Fibroblast of lung (primary cell): ENCODE measurements around the gene FBXO4. TPM values are rescaled to one million over a fixed set of nuclear protein-coding genes. Genes with fewer than 3 reads are reported as not detected.

Source experiments
- DNase-seq, 2 donors: peaks; one replicate each; pipeline versions ENCODE4 v3.0.0 to v3.0.0-alpha.2; 2010; ENCODE audit warnings: low read depth in 2 of 2
- H2AFZ ChIP-seq: 2 replicates; pipeline ENCODE4 v1.5.1; 2012; ENCODE audit warnings: low read length, control low read depth, inconsistent platforms
- H3K27ac ChIP-seq: 2 replicates; pipeline ENCODE4 v1.5.1; 2011; ENCODE audit warnings: low read length, control low read depth; ENCODE audit not compliant: insufficient read depth
- H3K27me3 ChIP-seq: 2 replicates; pipeline ENCODE4 v1.5.1; 2011; ENCODE audit warnings: mild to moderate bottlenecking, low read length; ENCODE audit not compliant: control insufficient read depth, insufficient read depth
- H3K36me3 ChIP-seq: 2 replicates; pipeline ENCODE4 v1.5.1; 2011; ENCODE audit warnings: low read length; ENCODE audit not compliant: control insufficient read depth, insufficient read depth
- H3K4me1 ChIP-seq: 2 replicates; pipeline ENCODE4 v1.5.1; 2011; ENCODE audit warnings: low read length; ENCODE audit not compliant: control insufficient read depth, insufficient read depth; ENCODE audit errors: extremely low read depth
- H3K4me2 ChIP-seq: 2 replicates; pipeline ENCODE4 v1.5.1; 2011; ENCODE audit warnings: low read length, control low read depth; ENCODE audit not compliant: insufficient read depth; ENCODE audit errors: extremely low read depth
- H3K4me3 ChIP-seq, 4 experiments: fragments of 200-600 bp in 1 of 4; sonication (generic) in 1 of 4; replicated peaks in 1 of 4; 2 replicates each; pipeline ENCODE4 v1.5.1; 2011 to 2016; ENCODE audit warnings: low read length in 4 of 4, low read depth in 3 of 4, mild to moderate bottlenecking in 3 of 4, control low read depth in 2 of 4, inconsistent platforms in 1 of 4, mixed read lengths in 1 of 4; ENCODE audit not compliant: insufficient read depth in 1 of 4; ENCODE audit errors: control extremely low read depth in 1 of 4
- H3K79me2 ChIP-seq: 2 replicates; pipeline ENCODE4 v1.5.1; 2012; ENCODE audit warnings: mild to moderate bottlenecking, low read length, inconsistent platforms; ENCODE audit not compliant: control insufficient read depth, insufficient read depth
- H3K9ac ChIP-seq: 2 replicates; pipeline ENCODE4 v1.5.1; 2011; ENCODE audit warnings: mild to moderate bottlenecking, low read length, control low read depth; ENCODE audit not compliant: insufficient read depth
- H3K9me3 ChIP-seq: 2 replicates; pipeline ENCODE4 v1.5.1; 2012; ENCODE audit warnings: low read depth, low read length; ENCODE audit not compliant: control insufficient read depth, insufficient read depth
- H4K20me1 ChIP-seq: 2 replicates; pipeline ENCODE4 v1.5.1; 2011; ENCODE audit warnings: low read length; ENCODE audit not compliant: control insufficient read depth, insufficient read depth; ENCODE audit errors: extremely low read depth
- EZH2 ChIP-seq: IDR thresholded peaks from 2 replicates; pipeline ENCODE4 v1.5.1; 2012; ENCODE audit warnings: low read length, control low read depth, mild to moderate bottlenecking; ENCODE audit errors: missing control alignments
- polyA plus RNA-seq, 2 donors: library from polyadenylated mRNA; depleted of rRNA in 1 of 2; stranded (reverse) in 1 of 2; unstranded in 1 of 2; fragments of >200 nt; gene quantifications; 2 replicates each; pipeline ENCODE4 v1.2.1, GENCODE V29; 2011 to 2012; ENCODE audit warnings: missing spikeins in 1 of 2
- total RNA-seq: library from RNA; depleted of rRNA; stranded (reverse); fragments of >200 nt; gene quantifications from 2 replicates; pipeline ENCODE4 v1.2.1, GENCODE V29; 2014
- TF ChIP-seq, protein P1 (sequence below), 2 donors: IDR thresholded peaks in 1 of 2; conservative IDR thresholded peaks in 1 of 2; 1 replicate in 1 of 2; 2 replicates in 1 of 2; pipeline ENCODE4 v1.5.1; 2011 to 2012; ENCODE audit warnings: low read length in 2 of 2, control low read depth in 1 of 2, inconsistent platforms in 1 of 2, low read depth in 1 of 2, mild to moderate bottlenecking in 1 of 2

The FBXO4 gene
- total and polyA plus RNA-seq, 2 donors (not counting 1 experiment from before 2014, with no cell fraction given): 13.4 to 14.9 TPM

DNA sequence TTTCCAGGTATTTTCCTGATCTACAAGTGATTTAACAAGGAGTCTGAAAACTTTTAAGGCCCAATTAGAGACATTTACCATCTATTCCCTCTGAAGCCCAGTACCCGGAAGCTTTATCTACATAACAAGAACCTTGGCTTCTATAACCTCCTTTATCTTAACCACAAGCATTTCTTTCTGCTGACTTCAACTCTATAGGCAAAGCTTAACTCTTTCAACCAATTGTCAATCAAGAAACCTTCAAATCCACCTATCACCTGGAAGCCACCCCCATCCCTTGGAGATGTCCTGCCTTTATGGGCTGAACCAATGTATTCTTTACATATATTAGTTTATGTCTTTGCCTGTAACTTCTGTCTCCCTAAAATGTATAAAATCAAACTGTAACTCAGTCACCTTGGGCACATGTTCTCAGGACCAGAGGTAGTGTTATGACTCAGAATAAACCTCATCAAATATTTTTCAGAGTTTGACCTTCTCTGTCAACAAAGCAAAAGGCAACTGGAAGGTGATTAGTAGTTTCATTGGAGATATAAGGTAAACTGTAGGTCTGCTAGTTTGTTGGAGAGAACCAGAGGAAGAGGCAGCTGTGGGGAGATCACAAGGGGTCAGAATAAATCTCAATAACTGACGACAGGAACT is 33.9 kb upstream of the FBXO4 start:
- no peak overlapping the region for H3K9ac ChIP-seq
- no peak for TF ChIP-seq EZH2
- TF ChIP-seq, protein P1, sequence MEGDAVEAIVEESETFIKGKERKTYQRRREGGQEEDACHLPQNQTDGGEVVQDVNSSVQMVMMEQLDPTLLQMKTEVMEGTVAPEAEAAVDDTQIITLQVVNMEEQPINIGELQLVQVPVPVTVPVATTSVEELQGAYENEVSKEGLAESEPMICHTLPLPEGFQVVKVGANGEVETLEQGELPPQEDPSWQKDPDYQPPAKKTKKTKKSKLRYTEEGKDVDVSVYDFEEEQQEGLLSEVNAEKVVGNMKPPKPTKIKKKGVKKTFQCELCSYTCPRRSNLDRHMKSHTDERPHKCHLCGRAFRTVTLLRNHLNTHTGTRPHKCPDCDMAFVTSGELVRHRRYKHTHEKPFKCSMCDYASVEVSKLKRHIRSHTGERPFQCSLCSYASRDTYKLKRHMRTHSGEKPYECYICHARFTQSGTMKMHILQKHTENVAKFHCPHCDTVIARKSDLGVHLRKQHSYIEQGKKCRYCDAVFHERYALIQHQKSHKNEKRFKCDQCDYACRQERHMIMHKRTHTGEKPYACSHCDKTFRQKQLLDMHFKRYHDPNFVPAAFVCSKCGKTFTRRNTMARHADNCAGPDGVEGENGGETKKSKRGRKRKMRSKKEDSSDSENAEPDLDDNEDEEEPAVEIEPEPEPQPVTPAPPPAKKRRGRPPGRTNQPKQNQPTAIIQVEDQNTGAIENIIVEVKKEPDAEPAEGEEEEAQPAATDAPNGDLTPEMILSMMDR (conservative IDR thresholded peaks at IDR 0.05 in 1 of 2, IDR thresholded peaks at IDR 0.05 in 1 of 2; ENCODE audit: low read depth in 1 of 2, low read length in 2 of 2): no peak
- H3K4me3 ChIP-seq: no peak overlapping the region
- no peaks in the 10 kb centered on the region for H3K36me3 ChIP-seq
- no peaks in the 10 kb centered on the region for H4K20me1 ChIP-seq
- DNase-seq: no peak
- no peak overlapping the region for H3K27ac ChIP-seq
- no peaks in the 10 kb centered on the region for H3K4me1 ChIP-seq
- no peaks in the 10 kb centered on the region for H3K9me3 ChIP-seq
- H3K4me2 ChIP-seq: no peak overlapping the region
- H3K79me2 ChIP-seq: no peaks in the 10 kb centered on the region
- H2AFZ ChIP-seq: no peak overlapping the region
- H3K27me3 ChIP-seq: no peaks in the 10 kb centered on the region

DNA sequence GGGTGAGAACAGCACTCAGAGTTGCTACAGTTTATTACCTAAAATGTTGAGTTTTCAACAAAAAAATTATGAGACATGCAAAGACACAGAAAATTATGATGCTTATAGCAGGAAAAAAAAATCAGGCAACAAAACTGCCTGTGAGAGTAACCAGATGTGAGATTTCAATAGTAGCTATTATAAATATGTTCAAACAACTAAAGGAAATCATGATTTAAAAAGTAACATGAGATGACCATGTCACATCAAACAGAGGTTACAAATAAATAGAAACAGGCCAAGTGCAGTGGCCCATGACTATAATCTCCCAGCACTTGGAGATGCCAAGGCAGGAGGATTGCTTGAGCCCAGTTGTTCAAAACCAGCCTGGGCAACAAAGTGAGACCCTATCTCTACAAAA is 33.0 kb upstream of the FBXO4 start:
- Histone ChIP-seq H3K79me2 (no peaks in the 10 kb centered on the region), H2AFZ (no peak overlapping the region), H3K36me3 (no peaks in the 10 kb centered on the region), H3K9ac (no peak overlapping the region), H4K20me1 (no peaks in the 10 kb centered on the region), H3K9me3 (no peaks in the 10 kb centered on the region), H3K27me3 (no peaks in the 10 kb centered on the region), H3K27ac (no peak overlapping the region), H3K4me3 (no peak overlapping the region), H3K4me1 (no peaks in the 10 kb centered on the region), H3K4me2 (no peak overlapping the region)
- DNase-seq: no peak
- TF ChIP-seq EZH2: no peak
- TF ChIP-seq, protein P1 (conservative IDR thresholded peaks at IDR 0.05 in 1 of 2, IDR thresholded peaks at IDR 0.05 in 1 of 2; ENCODE audit: low read depth in 1 of 2, low read length in 2 of 2): no peak

DNA sequence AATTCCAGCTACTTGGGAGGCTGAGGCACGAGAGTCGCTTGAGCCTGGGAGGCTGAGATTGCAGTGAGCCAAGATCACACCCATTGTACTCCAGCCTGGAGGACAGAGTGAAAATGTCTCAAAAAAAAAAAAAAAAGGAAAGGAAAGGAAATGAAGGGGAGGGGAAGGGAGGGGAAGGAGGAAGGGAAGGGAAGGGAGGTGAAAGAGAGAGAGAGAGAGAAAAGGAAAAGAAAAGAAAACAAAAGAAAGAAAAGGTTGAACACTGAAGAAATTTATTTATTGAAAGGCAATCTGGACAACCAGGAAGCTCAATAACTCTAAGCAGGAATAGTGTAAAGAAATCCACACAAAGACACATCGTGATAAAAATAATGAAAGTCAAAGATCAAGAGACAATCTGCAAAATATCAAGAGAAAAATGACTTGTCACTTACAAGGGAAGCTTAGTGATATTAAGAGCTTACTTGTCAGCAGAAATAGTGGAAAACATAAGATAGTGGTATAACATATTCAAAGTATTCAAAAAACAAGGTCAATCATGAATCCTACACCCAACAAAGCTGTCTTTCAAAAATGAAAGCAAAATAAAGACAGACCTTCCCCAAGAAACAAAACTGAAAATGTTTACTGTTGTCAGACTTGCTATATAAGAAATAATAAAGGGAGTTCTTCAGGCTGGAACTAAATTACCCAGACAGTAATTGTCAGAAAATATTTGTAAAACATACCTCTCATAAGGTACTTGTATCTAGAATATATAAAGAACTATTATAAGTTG is 31.8 kb upstream of the FBXO4 start:
- no peaks in the 10 kb centered on the region for H4K20me1 ChIP-seq
- H2AFZ ChIP-seq: no peak overlapping the region
- H3K79me2 ChIP-seq: no peaks in the 10 kb centered on the region
- H3K9me3 ChIP-seq: no peaks in the 10 kb centered on the region
- no peak overlapping the region for H3K27ac ChIP-seq
- TF ChIP-seq EZH2: no peak
- TF ChIP-seq, protein P1 (conservative IDR thresholded peaks at IDR 0.05 in 1 of 2, IDR thresholded peaks at IDR 0.05 in 1 of 2; ENCODE audit: low read depth in 1 of 2, low read length in 2 of 2): no peak
- H3K27me3 ChIP-seq: no peaks in the 10 kb centered on the region
- DNase-seq: no peak
- no peak overlapping the region for H3K4me2 ChIP-seq
- no peaks in the 10 kb centered on the region for H3K4me1 ChIP-seq
- H3K9ac ChIP-seq: no peak overlapping the region
- H3K4me3 ChIP-seq: peak overlapping the region in 1 of 4 experiments; percentile 26
- no peaks in the 10 kb centered on the region for H3K36me3 ChIP-seq
